IgD-negative memory B cell (primary cell): ENCODE results near the gene SPAG6. TPM values are rescaled to one million over a fixed set of nuclear protein-coding genes. Genes with fewer than 3 reads are reported as not detected.
A peak's percentile ranks its signal among the peaks of the same experiment; 100 is the strongest.

Experiments used
- H3K27ac Mint-ChIP-seq, 3 donors: one replicate each; pipeline ENCODE4 v1.8.0; 2020 to 2022; ENCODE audit warnings: mild to moderate bottlenecking in 3 of 3, mixed read lengths in 3 of 3, moderate library complexity in 1 of 3
- H3K27me3 Mint-ChIP-seq: one replicate; pipeline ENCODE4 v1.8.0; 2021; ENCODE audit warnings: mixed read lengths
- H3K36me3 Mint-ChIP-seq: one replicate; pipeline ENCODE4 v1.8.0; 2020; ENCODE audit warnings: mild to moderate bottlenecking, mixed read lengths
- H3K4me1 Mint-ChIP-seq, 3 donors: one replicate each; pipeline ENCODE4 v1.8.0; 2020 to 2022; ENCODE audit warnings: mixed read lengths in 3 of 3, mild to moderate bottlenecking in 1 of 3
- H3K4me3 Mint-ChIP-seq, 4 donors: one replicate each; pipeline ENCODE4 v1.8.0; 2020 to 2022; ENCODE audit warnings: mild to moderate bottlenecking in 4 of 4, mixed read lengths in 4 of 4, moderate library complexity in 3 of 4
- H3K9me3 Mint-ChIP-seq, 3 donors: one replicate each; pipeline ENCODE4 v1.8.0; 2020 to 2021; ENCODE audit warnings: mixed read lengths in 3 of 3, mild to moderate bottlenecking in 1 of 3
- polyA plus RNA-seq: library from polyadenylated mRNA; unstranded; fragments of 300-500 nt; fragmentation: Illumina TruSeq; gene quantifications from one replicate; pipeline ENCODE4 v1.2.3, GENCODE V29; 2021

SPAG6 gene
- polyA plus RNA-seq, 1 donor from 2014 or later, result not detected

GRCh38 chr10:22329150-22329549 lies 16.1 kb upstream of the SPAG6 start:
- no peak overlapping the region for H3K27ac Mint-ChIP-seq
- H3K4me3 Mint-ChIP-seq, result peak overlapping the region in 1 of 4 donors; percentile 31
- H3K9me3 Mint-ChIP-seq, result peaks cover 0 to 2% (median 0%) of the 10 kb centered on the region in 3 donors
- no peaks in the 10 kb centered on the region for H3K36me3 Mint-ChIP-seq
- H3K4me1 Mint-ChIP-seq, result peaks cover 22 to 45% (median 37%) of the 10 kb centered on the region in 3 donors
- peaks cover 5% of the 10 kb centered on the region for H3K27me3 Mint-ChIP-seq

GRCh38 chr10:22332116-22332692 lies 13.1 kb upstream of the SPAG6 start:
- Mint-ChIP-seq H3K36me3 (peaks cover 2% of the 10 kb centered on the region), H3K4me1 (peaks cover 16 to 30% (median 20%) of the 10 kb centered on the region in 3 donors), H3K9me3 (peaks cover 0 to 2% (median 2%) of the 10 kb centered on the region in 3 donors), H3K4me3 (peak overlapping the region in 2 of 4 donors; percentile 89 to 94), H3K27me3 (peaks cover 9% of the 10 kb centered on the region), H3K27ac (peak overlapping the region in 1 of 3 donors; percentile 98)

GRCh38 chr10:22333167-22333974 lies 11.9 kb upstream of the SPAG6 start:
- peak overlapping the region; percentile 85 to 98 (median 94) for H3K27ac Mint-ChIP-seq
- peaks cover 2% of the 10 kb centered on the region for H3K36me3 Mint-ChIP-seq
- H3K27me3 Mint-ChIP-seq, result peaks cover 19% of the 10 kb centered on the region
- peaks cover 0 to 2% (median 2%) of the 10 kb centered on the region in 3 donors for H3K9me3 Mint-ChIP-seq
- peak overlapping the region; percentile 71 to 94 (median 88) for H3K4me3 Mint-ChIP-seq
- peaks cover 16 to 30% (median 20%) of the 10 kb centered on the region in 3 donors for H3K4me1 Mint-ChIP-seq

- Mint-ChIP-seq H3K9me3 (peaks cover 0 to 2% (median 2%) of the 10 kb centered on the region in 3 donors), H3K27ac (peak overlapping the region; percentile 85 to 98 (median 94)), H3K4me3 (peak overlapping the region; percentile 71 to 94 (median 88)), H3K27me3 (peaks cover 22% of the 10 kb centered on the region), H3K4me1 (peaks cover 16 to 35% (median 20%) of the 10 kb centered on the region in 3 donors), H3K36me3 (peaks cover 2% of the 10 kb centered on the region)
Measured at GRCh38 chr10:22333975-22334282, 11.4 kb upstream of the SPAG6 start.

- peaks cover 22% of the 10 kb centered on the region for H3K27me3 Mint-ChIP-seq
- peaks cover 0 to 2% (median 2%) of the 10 kb centered on the region in 3 donors for H3K9me3 Mint-ChIP-seq
- peaks cover 2% of the 10 kb centered on the region for H3K36me3 Mint-ChIP-seq
- peak overlapping the region; percentile 88 to 97 (median 95) for H3K4me3 Mint-ChIP-seq
- peak overlapping the region; percentile 95 to 100 (median 98) for H3K27ac Mint-ChIP-seq
- peaks cover 16 to 34% (median 20%) of the 10 kb centered on the region in 3 donors for H3K4me1 Mint-ChIP-seq
Measured at GRCh38 chr10:22334414-22335172, 10.7 kb upstream of the SPAG6 start.

- Mint-ChIP-seq H3K36me3 (peaks cover 2% of the 10 kb centered on the region), H3K4me1 (peaks cover 21 to 38% (median 26%) of the 10 kb centered on the region in 3 donors), H3K4me3 (peak overlapping the region; percentile 88 to 97 (median 95)), H3K9me3 (peaks cover 0 to 5% (median 2%) of the 10 kb centered on the region in 3 donors), H3K27me3 (peaks cover 25% of the 10 kb centered on the region), H3K27ac (peak overlapping the region; percentile 95 to 100 (median 98))
Measured at GRCh38 chr10:22335173-22335933, 9.9 kb upstream of the SPAG6 start.

- Mint-ChIP-seq H3K27me3 (peaks cover 38% of the 10 kb centered on the region), H3K36me3 (peaks cover 2% of the 10 kb centered on the region), H3K9me3 (peaks cover 0 to 8% (median 2%) of the 10 kb centered on the region in 3 donors), H3K27ac (peak overlapping the region in 1 of 3 donors; percentile 98), H3K4me1 (peaks cover 15 to 36% (median 16%) of the 10 kb centered on the region in 3 donors), H3K4me3 (peak overlapping the region in 2 of 4 donors; percentile 55 to 93)
Measured at GRCh38 chr10:22338185-22338900, 7.0 kb upstream of the SPAG6 start.

GRCh38 chr10:22338931-22339330 lies 6.4 kb upstream of the SPAG6 start:
- H3K36me3 Mint-ChIP-seq, result peaks cover 2% of the 10 kb centered on the region
- H3K4me3 Mint-ChIP-seq, result peak overlapping the region in 1 of 4 donors; percentile 93
- peaks cover 10 to 36% (median 10%) of the 10 kb centered on the region in 3 donors for H3K4me1 Mint-ChIP-seq
- H3K27ac Mint-ChIP-seq, result peak overlapping the region in 1 of 3 donors; percentile 98
- H3K9me3 Mint-ChIP-seq, result peaks cover 0 to 8% (median 0%) of the 10 kb centered on the region in 3 donors
- H3K27me3 Mint-ChIP-seq, result peaks cover 42% of the 10 kb centered on the region

- peak overlapping the region; percentile 90 to 99 (median 95) for H3K4me3 Mint-ChIP-seq
- peaks cover 52% of the 10 kb centered on the region for H3K27me3 Mint-ChIP-seq
- H3K27ac Mint-ChIP-seq, result peak overlapping the region; percentile 96 to 98 (median 98)
- H3K36me3 Mint-ChIP-seq, result peaks cover 5% of the 10 kb centered on the region
- peaks cover 10 to 36% (median 16%) of the 10 kb centered on the region in 3 donors for H3K4me1 Mint-ChIP-seq
- peaks cover 0 to 8% (median 0%) of the 10 kb centered on the region in 3 donors for H3K9me3 Mint-ChIP-seq
Measured at GRCh38 chr10:22339761-22340328, 5.5 kb upstream of the SPAG6 start.

- H3K4me1 Mint-ChIP-seq, result peaks cover 8 to 30% (median 14%) of the 10 kb centered on the region in 3 donors
- peak overlapping the region; percentile 90 to 99 (median 95) for H3K4me3 Mint-ChIP-seq
- peaks cover 0 to 6% (median 0%) of the 10 kb centered on the region in 3 donors for H3K9me3 Mint-ChIP-seq
- peaks cover 3% of the 10 kb centered on the region for H3K36me3 Mint-ChIP-seq
- peaks cover 53% of the 10 kb centered on the region for H3K27me3 Mint-ChIP-seq
- peak overlapping the region; percentile 96 to 98 (median 98) for H3K27ac Mint-ChIP-seq
Measured at GRCh38 chr10:22340329-22341189, 4.7 kb upstream of the SPAG6 start.

GRCh38 chr10:22341190-22341925 lies 3.9 kb upstream of the SPAG6 start:
- peaks cover 8 to 35% (median 12%) of the 10 kb centered on the region in 3 donors for H3K4me1 Mint-ChIP-seq
- H3K27ac Mint-ChIP-seq, result peak overlapping the region; percentile 62 to 86 (median 81)
- peaks cover 3% of the 10 kb centered on the region for H3K36me3 Mint-ChIP-seq
- peaks cover 0 to 12% (median 0%) of the 10 kb centered on the region in 3 donors for H3K9me3 Mint-ChIP-seq
- peaks cover 59% of the 10 kb centered on the region for H3K27me3 Mint-ChIP-seq
- peak overlapping the region; percentile 43 to 84 (median 72) for H3K4me3 Mint-ChIP-seq

GRCh38 chr10:22341926-22342196 lies 3.4 kb upstream of the SPAG6 start:
- peaks cover 4% of the 10 kb centered on the region for H3K36me3 Mint-ChIP-seq
- peaks cover 57% of the 10 kb centered on the region for H3K27me3 Mint-ChIP-seq
- peak overlapping the region in 3 of 4 donors; percentile 43 to 84 (median 71) for H3K4me3 Mint-ChIP-seq
- H3K4me1 Mint-ChIP-seq, result peaks cover 8 to 37% (median 12%) of the 10 kb centered on the region in 3 donors
- H3K9me3 Mint-ChIP-seq, result peaks cover 0 to 12% (median 0%) of the 10 kb centered on the region in 3 donors
- H3K27ac Mint-ChIP-seq, result peak overlapping the region; percentile 46 to 86 (median 62)
